Measurements from ENCODE around the gene DCUN1D3.
"Not testable (repeated sequence)": the region's sequence is repeated elsewhere in the genome, so short reads cannot be mapped to it uniquely, and the experiment has no call there.

Gene DCUN1D3

GRCh38 chr16:20900299-20901067 lies at the start of gene DCUN1D3, which contains the start of gene LYRM1:
DCUN1D3 (minus strand) TSS chr16:20900358; CDS start chr16:20862538, 37,820 bp downstream.
LYRM1 (plus strand) TSS chr16:20900771; CDS start chr16:20915556, 14,785 bp downstream.
- peak; percentile 70 to 91 (median 84) for DNase-seq (ENCODE audit: low read depth in 4 of 4, low spot score in 1 of 4)

- DNase-seq (ENCODE audit: low read depth in 4 of 4, low spot score in 1 of 4), result no peak
These were observed 49.5 kb upstream of the DCUN1D3 start for GRCh38 chr16:20949660-20950059.

GRCh38 chr16:20948444-20948843 lies 48.3 kb upstream of the DCUN1D3 start:
- no peak for DNase-seq (ENCODE audit: low read depth in 4 of 4, low spot score in 1 of 4)

GRCh38 chr16:20946015-20946629 lies 46.0 kb upstream of the DCUN1D3 start:
- no peak for DNase-seq (ENCODE audit: low read depth in 4 of 4, low spot score in 1 of 4)

- not testable (repeated sequence) for DNase-seq (ENCODE audit: low read depth in 4 of 4, low spot score in 1 of 4)
These were observed 45.4 kb upstream of the DCUN1D3 start for GRCh38 chr16:20945575-20945875.

- DNase-seq (ENCODE audit: low read depth in 4 of 4, low spot score in 1 of 4), result peak in 2 of 4 experiments; percentile 20 to 23
These were observed 44.9 kb upstream of the DCUN1D3 start for GRCh38 chr16:20944861-20945574.

- no peak for DNase-seq (ENCODE audit: low read depth in 4 of 4, low spot score in 1 of 4)
These were observed 42.1 kb upstream of the DCUN1D3 start for GRCh38 chr16:20942256-20942655.

- DNase-seq (ENCODE audit: low read depth in 4 of 4, low spot score in 1 of 4), result no peak
These were observed 41.4 kb upstream of the DCUN1D3 start for GRCh38 chr16:20941636-20941926.

- no peak for DNase-seq (ENCODE audit: low read depth in 4 of 4, low spot score in 1 of 4)
These were observed 40.9 kb upstream of the DCUN1D3 start for GRCh38 chr16:20940871-20941635.

GRCh38 chr16:20939611-20940010 lies 39.5 kb upstream of the DCUN1D3 start:
- no peak for DNase-seq (ENCODE audit: low read depth in 4 of 4, low spot score in 1 of 4)

- no peak for DNase-seq (ENCODE audit: low read depth in 4 of 4, low spot score in 1 of 4)
These were observed 38.3 kb upstream of the DCUN1D3 start for GRCh38 chr16:20938426-20938825.

GRCh38 chr16:20937736-20938135 lies 37.6 kb upstream of the DCUN1D3 start:
- DNase-seq (ENCODE audit: low read depth in 4 of 4, low spot score in 1 of 4), result no peak

- no peak for DNase-seq (ENCODE audit: low read depth in 4 of 4, low spot score in 1 of 4)
These were observed 33.4 kb upstream of the DCUN1D3 start for GRCh38 chr16:20933589-20933988.

GRCh38 chr16:20931066-20931600 lies 31.0 kb upstream of the DCUN1D3 start:
- DNase-seq (ENCODE audit: low read depth in 4 of 4, low spot score in 1 of 4), result no peak

- DNase-seq (ENCODE audit: low read depth in 4 of 4, low spot score in 1 of 4), result no peak
These were observed 30.2 kb upstream of the DCUN1D3 start for GRCh38 chr16:20930365-20930690.

GRCh38 chr16:20929676-20930364 lies 29.7 kb upstream of the DCUN1D3 start:
- not testable (repeated sequence) for DNase-seq (ENCODE audit: low read depth in 4 of 4, low spot score in 1 of 4)

GRCh38 chr16:20928774-20929411 lies 28.7 kb upstream of the DCUN1D3 start:
- DNase-seq (ENCODE audit: low read depth in 4 of 4, low spot score in 1 of 4), result no peak

GRCh38 chr16:20925751-20926150 lies 25.6 kb upstream of the DCUN1D3 start:
- no peak for DNase-seq (ENCODE audit: low read depth in 4 of 4, low spot score in 1 of 4)

- DNase-seq (ENCODE audit: low read depth in 4 of 4, low spot score in 1 of 4), result no peak
These were observed 23.7 kb upstream of the DCUN1D3 start for GRCh38 chr16:20923876-20924275.

GRCh38 chr16:20920799-20921198 lies 20.6 kb upstream of the DCUN1D3 start:
- no peak for DNase-seq (ENCODE audit: low read depth in 4 of 4, low spot score in 1 of 4)
